ENCODE measurements around the gene EIF5B.

The EIF5B gene

DNA sequence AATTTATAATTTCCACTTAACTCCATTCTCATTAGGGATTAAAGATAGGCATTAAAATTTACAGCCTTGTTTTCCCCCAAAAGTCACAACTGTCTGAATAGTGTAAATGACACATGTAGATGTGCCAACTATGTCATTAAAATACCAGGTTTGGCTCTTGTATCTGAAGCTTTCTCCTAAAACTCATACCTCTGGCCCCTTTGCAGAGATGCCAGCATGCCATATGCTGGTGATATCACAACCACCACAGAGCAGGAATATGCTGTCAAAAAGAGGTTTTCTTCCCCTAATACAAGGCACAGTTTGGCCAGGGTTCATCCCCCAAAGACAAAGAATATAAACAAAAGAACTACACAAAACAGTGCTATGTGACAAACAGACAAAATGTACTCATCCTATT, 87.2 kb downstream of the EIF5B start:
- DNase-seq (ENCODE audit: low read depth): no peak
- TF ChIP-seq, protein P1, sequence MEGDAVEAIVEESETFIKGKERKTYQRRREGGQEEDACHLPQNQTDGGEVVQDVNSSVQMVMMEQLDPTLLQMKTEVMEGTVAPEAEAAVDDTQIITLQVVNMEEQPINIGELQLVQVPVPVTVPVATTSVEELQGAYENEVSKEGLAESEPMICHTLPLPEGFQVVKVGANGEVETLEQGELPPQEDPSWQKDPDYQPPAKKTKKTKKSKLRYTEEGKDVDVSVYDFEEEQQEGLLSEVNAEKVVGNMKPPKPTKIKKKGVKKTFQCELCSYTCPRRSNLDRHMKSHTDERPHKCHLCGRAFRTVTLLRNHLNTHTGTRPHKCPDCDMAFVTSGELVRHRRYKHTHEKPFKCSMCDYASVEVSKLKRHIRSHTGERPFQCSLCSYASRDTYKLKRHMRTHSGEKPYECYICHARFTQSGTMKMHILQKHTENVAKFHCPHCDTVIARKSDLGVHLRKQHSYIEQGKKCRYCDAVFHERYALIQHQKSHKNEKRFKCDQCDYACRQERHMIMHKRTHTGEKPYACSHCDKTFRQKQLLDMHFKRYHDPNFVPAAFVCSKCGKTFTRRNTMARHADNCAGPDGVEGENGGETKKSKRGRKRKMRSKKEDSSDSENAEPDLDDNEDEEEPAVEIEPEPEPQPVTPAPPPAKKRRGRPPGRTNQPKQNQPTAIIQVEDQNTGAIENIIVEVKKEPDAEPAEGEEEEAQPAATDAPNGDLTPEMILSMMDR (conservative IDR thresholded peaks at IDR 0.05; ENCODE audit: low read depth, low read length): no peak
- H3K4me3 ChIP-seq (ENCODE audit: low read depth, low read length): no peak overlapping the region

DNA sequence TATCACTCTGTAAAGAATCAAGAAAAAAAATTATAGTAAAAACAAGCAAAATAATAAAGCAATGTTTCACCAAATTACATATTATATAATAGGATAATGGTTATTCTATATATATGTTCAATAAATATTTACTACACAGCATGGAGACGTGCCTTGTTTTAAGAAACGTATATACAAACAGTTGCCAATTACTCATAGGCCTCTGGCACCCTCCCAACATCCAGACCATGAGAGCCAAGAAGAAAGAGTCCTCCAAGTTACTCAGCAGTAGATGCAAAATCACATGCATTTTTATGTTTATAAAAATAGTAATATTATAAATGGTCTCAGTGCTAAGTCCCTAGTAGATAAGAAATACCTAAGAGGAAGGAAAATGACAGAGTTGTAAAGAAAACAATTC, 87.8 kb downstream of the EIF5B start:
- TF ChIP-seq, protein P1 (conservative IDR thresholded peaks at IDR 0.05; ENCODE audit: low read depth, low read length): no peak
- no peak overlapping the region for H3K4me3 ChIP-seq (ENCODE audit: low read depth, low read length)
- DNase-seq (ENCODE audit: low read depth): peak; percentile 94

DNA sequence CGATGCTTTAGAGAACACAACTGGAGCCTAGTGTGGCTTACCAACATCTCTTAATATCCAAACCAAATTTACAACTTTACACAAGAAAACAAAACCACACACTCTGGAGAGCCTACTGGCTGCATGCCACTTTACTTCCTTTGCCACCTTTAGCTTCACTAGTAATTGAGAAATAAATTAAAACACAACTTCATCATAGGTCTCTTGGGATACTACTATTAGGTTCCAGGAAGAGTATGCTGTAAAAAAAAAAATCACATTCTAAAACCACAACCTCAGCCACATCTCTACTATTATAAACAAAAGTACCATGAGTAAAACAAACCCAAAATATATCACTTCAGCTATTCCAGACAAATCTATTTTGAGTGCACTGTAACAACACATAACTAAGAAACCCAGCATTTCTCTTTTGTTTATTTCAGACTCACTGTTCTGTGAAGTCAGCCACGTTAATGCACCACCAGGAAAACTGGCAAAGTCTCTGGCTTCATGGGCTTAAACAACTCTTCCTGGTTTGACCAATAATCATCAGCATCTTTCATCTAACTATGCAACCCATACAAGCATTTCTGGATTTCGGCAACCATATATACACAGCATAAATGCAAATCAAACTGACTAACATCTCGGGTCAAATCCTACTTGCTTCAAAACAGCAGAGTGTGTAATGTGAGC, 93.6 kb downstream of the EIF5B start:
- TF ChIP-seq, protein P1 (conservative IDR thresholded peaks at IDR 0.05; ENCODE audit: low read depth, low read length): no peak
- DNase-seq (ENCODE audit: low read depth): peak; percentile 66
- no peak overlapping the region for H3K4me3 ChIP-seq (ENCODE audit: low read depth, low read length)

DNA sequence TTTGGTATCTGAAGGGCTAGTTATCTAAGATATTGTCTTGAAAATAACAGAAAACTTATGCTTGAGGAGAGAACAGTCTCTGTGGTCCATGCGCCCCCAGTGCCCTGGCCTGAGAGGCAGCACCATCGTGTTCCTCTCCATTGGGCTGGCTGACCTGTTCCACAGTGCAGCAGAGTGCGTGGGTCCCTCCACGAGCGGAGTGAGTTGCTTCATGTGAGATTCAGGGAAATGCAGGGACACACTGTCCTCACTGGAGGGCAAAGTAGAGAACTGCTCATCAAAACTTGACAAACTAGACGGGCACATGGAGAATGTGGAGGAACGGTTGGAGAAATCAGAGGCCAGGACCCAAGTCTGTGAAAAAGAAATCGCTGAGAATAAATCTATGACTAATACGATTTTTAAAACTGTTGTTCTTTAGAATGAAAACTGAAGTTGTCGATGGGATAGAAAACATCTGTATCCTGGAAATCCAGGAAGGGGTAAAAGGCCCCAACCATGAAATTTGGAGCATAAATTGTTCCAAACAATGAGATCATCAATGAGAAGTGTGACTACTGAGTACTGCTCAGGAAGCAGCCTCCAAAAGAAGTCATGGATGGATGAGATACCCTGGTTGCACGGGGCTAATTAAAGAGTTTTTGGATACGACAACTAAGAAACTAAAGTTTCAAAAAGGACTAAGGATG, 94.5 kb downstream of the EIF5B start:
- TF ChIP-seq, protein P1 (conservative IDR thresholded peaks at IDR 0.05; ENCODE audit: low read depth, low read length): no peak
- H3K4me3 ChIP-seq (ENCODE audit: low read depth, low read length): no peak overlapping the region
- DNase-seq (ENCODE audit: low read depth): no peak

- H3K4me3 ChIP-seq (ENCODE audit: low read depth, low read length): no peak overlapping the region
- DNase-seq (ENCODE audit: low read depth): no peak
- TF ChIP-seq, protein P1 (conservative IDR thresholded peaks at IDR 0.05; ENCODE audit: low read depth, low read length): no peak
These were observed 96.2 kb downstream of the EIF5B start for GRCh38 chr2:99433340-99433739.

GRCh38 chr2:99436874-99437273, 99.7 kb downstream of the EIF5B start:
- DNase-seq (ENCODE audit: low read depth): no peak
- no peak overlapping the region for H3K4me3 ChIP-seq (ENCODE audit: low read depth, low read length)
- TF ChIP-seq, protein P1 (conservative IDR thresholded peaks at IDR 0.05; ENCODE audit: low read depth, low read length): no peak

Measured in choroid plexus epithelial cell (primary cell).